ENCODE results near the gene DNAJA3. TPM values are rescaled to one million over a fixed set of nuclear protein-coding genes. Genes with fewer than 3 reads are reported as not detected.

DNAJA3 gene
- total RNA-seq, 6 donors from 2014 or later: 31.2 to 61.8 (median 36.6) TPM

GRCh38 chr16:4428500-4428899 lies 2.8 kb downstream of the DNAJA3 start:
- DNase-seq (no peak), ATAC-seq (ENCODE audit: low FRiP score in 2 of 2) (no peak)
- 96 to 97% methylated on average over 7 of the region's 7 CpGs for WGBS, 2 donors
- TF ChIP-seq POLR2A (IDR thresholded peaks at IDR 0.05) (no peak), EP300 (IDR thresholded peaks at IDR 0.05) (no peak), POLR2AphosphoS5 (IDR thresholded peaks at IDR 0.05) (no peak)
- Histone ChIP-seq H3K4me3 (no peak overlapping the region), H3K27me3 (no peaks in the 10 kb centered on the region), H3K9me3 (no peaks in the 10 kb centered on the region), H3K27ac (no peak overlapping the region), H3K36me3 (peaks cover 0 to 20% (median 7%) of the 10 kb centered on the region in 4 donors), H3K4me1 (peaks cover 15 to 26% (median 20%) of the 10 kb centered on the region in 4 donors)

GRCh38 chr16:4431023-4431422 lies 5.4 kb downstream of the DNAJA3 start:
- Histone ChIP-seq H3K27ac (no peak overlapping the region), H3K4me3 (no peak overlapping the region), H3K9me3 (no peaks in the 10 kb centered on the region), H3K36me3 (peaks cover 0 to 37% (median 17%) of the 10 kb centered on the region in 4 donors), H3K4me1 (peaks cover 10 to 18% (median 15%) of the 10 kb centered on the region in 4 donors), H3K27me3 (no peaks in the 10 kb centered on the region)
- 89% methylated on average over 9 of the region's 9 CpGs for WGBS, 2 donors
- ATAC-seq (ENCODE audit: low FRiP score in 2 of 2) (no peak), DNase-seq (no peak)
- no peak for TF ChIP-seq EP300 (IDR thresholded peaks at IDR 0.05)
- no peak for TF ChIP-seq POLR2AphosphoS5 (IDR thresholded peaks at IDR 0.05)
- no peak for TF ChIP-seq POLR2A (IDR thresholded peaks at IDR 0.05)
- no peak for TF ChIP-seq CTCF (IDR thresholded peaks at IDR 0.05)

GRCh38 chr16:4433228-4433627 lies 7.6 kb downstream of the DNAJA3 start:
- DNase-seq: no peak
- no peak overlapping the region for H3K4me3 ChIP-seq
- ATAC-seq (ENCODE audit: low FRiP score in 2 of 2): no peak
- H3K27me3 ChIP-seq: no peaks in the 10 kb centered on the region
- peaks cover 0 to 59% (median 31%) of the 10 kb centered on the region in 4 donors for H3K36me3 ChIP-seq
- H3K9me3 ChIP-seq: no peaks in the 10 kb centered on the region
- TF ChIP-seq CTCF (IDR thresholded peaks at IDR 0.05) (no peak), POLR2A (IDR thresholded peaks at IDR 0.05) (no peak), POLR2AphosphoS5 (IDR thresholded peaks at IDR 0.05) (no peak), EP300 (IDR thresholded peaks at IDR 0.05) (no peak)
- H3K27ac ChIP-seq: no peak overlapping the region
- WGBS, 2 donors: 90 to 92% methylated on average over 4 of the region's 4 CpGs
- no peaks in the 10 kb centered on the region for H3K4me1 ChIP-seq

- Histone ChIP-seq H3K27me3 (no peaks in the 10 kb centered on the region), H3K36me3 (peaks cover 0 to 68% (median 36%) of the 10 kb centered on the region in 4 donors), H3K27ac (no peak overlapping the region), H3K4me3 (no peak overlapping the region), H3K9me3 (no peaks in the 10 kb centered on the region), H3K4me1 (no peaks in the 10 kb centered on the region)
- no peak for ATAC-seq (ENCODE audit: low FRiP score in 2 of 2)
- no peak for DNase-seq
- no peak for TF ChIP-seq EP300 (IDR thresholded peaks at IDR 0.05)
- no peak for TF ChIP-seq POLR2AphosphoS5 (IDR thresholded peaks at IDR 0.05)
- no peak for TF ChIP-seq POLR2A (IDR thresholded peaks at IDR 0.05)
- TF ChIP-seq CTCF (IDR thresholded peaks at IDR 0.05): no peak
- WGBS, 2 donors: 84% methylated on average over 12 of the region's 12 CpGs
Measured at GRCh38 chr16:4433914-4434787, 8.5 kb downstream of the DNAJA3 start.

GRCh38 chr16:4435337-4436067 lies 9.8 kb downstream of the DNAJA3 start:
- Histone ChIP-seq H3K36me3 (peaks cover 6 to 81% (median 45%) of the 10 kb centered on the region in 4 donors), H3K4me3 (no peak overlapping the region), H3K27me3 (no peaks in the 10 kb centered on the region), H3K4me1 (no peaks in the 10 kb centered on the region), H3K9me3 (no peaks in the 10 kb centered on the region), H3K27ac (no peak overlapping the region)
- no peak for ATAC-seq (ENCODE audit: low FRiP score in 2 of 2)
- no peak for DNase-seq
- TF ChIP-seq POLR2AphosphoS5 (IDR thresholded peaks at IDR 0.05) (no peak), EP300 (IDR thresholded peaks at IDR 0.05) (no peak), CTCF (IDR thresholded peaks at IDR 0.05) (no peak), POLR2A (IDR thresholded peaks at IDR 0.05) (no peak)
- WGBS, 2 donors: 79 to 86% methylated on average over 8 of the region's 8 CpGs

Measured in upper lobe of left lung (tissue), 6 donors.